K562 (cell line): ENCODE results near the gene NPAS3. TPM values are rescaled to one million over a fixed set of nuclear protein-coding genes. Genes with fewer than 3 reads are reported as not detected.

Experiments
- ATAC-seq: fragments of 200-7000 bp; cut with Tn5 transposase; 3 replicates; pipeline ENCODE4 v1.9.1; 2020; ENCODE audit warnings: moderate library complexity
- BruUV-seq: library from RNA; stranded (reverse); fragments of 400-500 nt; replicated peaks from 2 replicates; lab custom pipeline; 2021; lab: Mats Ljungman, UMichigan
- CTCF ChIA-PET: fragments of 300-600 bp; formaldehyde crosslinking; extraction: SDS; loops from one replicate; lab custom pipeline; 2021; ENCODE audit warnings: low intra/inter-chr PET ratio; lab: Yijun Ruan, JAX
- POLR2A ChIA-PET: fragments of 300-600, 350-650 bp; sonication (Branson Sonifier 250); formaldehyde crosslinking; extraction: SDS; loops from one replicate; lab custom pipeline; 2021; ENCODE audit warnings: antibody characterized with exemption, inconsistent platforms; lab: Yijun Ruan, JAX
- DNase-seq, 4 experiments: peaks; one replicate each; pipeline versions ENCODE4 v3.0.0 to v3.0.0-alpha.2; 2011 to 2018; ENCODE audit warnings: low spot score in 3 of 4, mixed read lengths in 3 of 4; ENCODE audit errors: extremely low read depth in 1 of 4
- FAIRE-seq: peaks from 2 replicates; lab custom pipeline; 2011; peaks lifted over from hg19 to GRCh38; lab: Jason Lieb, UNC
- H2AFZ ChIP-seq: 2 replicates; pipeline ENCODE4 v1.6.0; 2011; ENCODE audit warnings: low read depth, low read length, control low read depth, inconsistent platforms
- H3K27ac ChIP-seq: fragments of 200-600 bp; 3 replicates; pipeline ENCODE4 v1.8.0; 2011; ENCODE audit warnings: low read depth, mild to moderate bottlenecking, control low read depth, inconsistent platforms, low read length, moderate library complexity, mixed read lengths; ENCODE audit errors: extremely low read depth
- H3K27me3 ChIP-seq, 2 experiments: fragments of 300-600 bp in 1 of 2; 2 replicates in 1 of 2; 3 replicates in 1 of 2; pipeline versions ENCODE4 v1.6.0 to v1.8.0; 2011; ENCODE audit warnings: inconsistent platforms in 2 of 2, low read length in 2 of 2, mild to moderate bottlenecking in 1 of 2, mixed read lengths in 1 of 2, moderate library complexity in 1 of 2; ENCODE audit not compliant: control insufficient read depth in 2 of 2, insufficient read depth in 2 of 2
- H3K36me3 ChIP-seq: fragments of 300-600 bp; 3 replicates; pipeline ENCODE4 v1.8.0; 2011; ENCODE audit warnings: mild to moderate bottlenecking, low read length, inconsistent platforms; ENCODE audit not compliant: control insufficient read depth, insufficient read depth
- H3K4me1 ChIP-seq, 2 experiments: fragments of 200-600 bp in 1 of 2; replicated peaks in 1 of 2; 2 replicates in 1 of 2; 3 replicates in 1 of 2; pipeline versions ENCODE4 v1.5.1 to v1.8.0; 2011; ENCODE audit warnings: inconsistent platforms in 2 of 2, low read length in 2 of 2, mild to moderate bottlenecking in 1 of 2, mixed read lengths in 1 of 2, moderate library complexity in 1 of 2; ENCODE audit not compliant: control insufficient read depth in 2 of 2, insufficient read depth in 2 of 2
- H3K4me2 ChIP-seq: 2 replicates; pipeline ENCODE4 v1.6.1; 2011; ENCODE audit warnings: low read length, control low read depth, inconsistent platforms, mixed read lengths; ENCODE audit not compliant: insufficient read depth
- H3K4me3 ChIP-seq: fragments of 200-600 bp; sonication (generic), shearing (Covaris generic); 2 replicates; pipeline ENCODE4 v1.5.1; 2016; ENCODE audit warnings: control low read depth, inconsistent platforms
- H3K79me2 ChIP-seq: fragments of 200-600 bp; 3 replicates; pipeline ENCODE4 v1.8.0; 2011; ENCODE audit warnings: low read length, inconsistent platforms; ENCODE audit not compliant: control insufficient read depth, insufficient read depth
- H3K9ac ChIP-seq, 2 experiments: 2 replicates each; pipeline versions ENCODE4 v1.6.0 to v1.6.1; 2011; ENCODE audit warnings: low read depth in 2 of 2, low read length in 2 of 2, control low read depth in 1 of 2, inconsistent platforms in 1 of 2, mild to moderate bottlenecking in 1 of 2, mixed read lengths in 1 of 2; ENCODE audit not compliant: insufficient read depth in 1 of 2
- H3K9me1 ChIP-seq: one replicate; pipeline ENCODE4 v1.6.0; 2011; ENCODE audit warnings: inconsistent platforms, mild to moderate bottlenecking, low read length, moderate library complexity; ENCODE audit not compliant: control insufficient read depth, insufficient read depth
- H3K9me3 ChIP-seq: replicated peaks from 2 replicates; pipeline ENCODE4 v1.5.1; 2011; ENCODE audit warnings: low read depth, low read length, inconsistent platforms; ENCODE audit not compliant: control insufficient read depth, insufficient read depth
- H4K20me1 ChIP-seq: replicated peaks from 2 replicates; pipeline ENCODE4 v1.6.1; 2011; ENCODE audit warnings: low read length, inconsistent platforms, mixed read lengths; ENCODE audit not compliant: control insufficient read depth, insufficient read depth
- BHLHE40 ChIP-seq: IDR thresholded peaks from 2 replicates; pipeline ENCODE4 v1.6.1; 2011; ENCODE audit warnings: low read length, improper control_type of control experiment
- ELF4 ChIP-seq: fragments of 450-650 bp; formaldehyde crosslinking; IDR thresholded peaks from 2 replicates; pipeline ENCODE4 v1.4.0; 2022; ENCODE audit warnings: missing genetic modification characterization
- FIP1L1 ChIP-seq: fragments of 200-400 bp; formaldehyde crosslinking; IDR thresholded peaks from 2 replicates; pipeline ENCODE4 v1.6.1; 2018; ENCODE audit warnings: mild to moderate bottlenecking, low read depth, low read length; ENCODE audit not compliant: poor library complexity, severe bottlenecking
- SRSF3 ChIP-seq: fragments of 200-400 bp; formaldehyde crosslinking; IDR thresholded peaks from 2 replicates; pipeline ENCODE4 v1.6.1; 2016; ENCODE audit warnings: mild to moderate bottlenecking, low read length, moderate library complexity; ENCODE audit not compliant: insufficient read depth
- ZNF316 ChIP-seq: fragments of 450-650 bp; IDR thresholded peaks from 2 replicates; pipeline ENCODE4 v1.6.1; 2016
- WGBS: fragments of 100-300 bp; shearing (Covaris generic); methylation state at CpG from one replicate; pipeline ENCODE4 v1.1.6; 2016; ENCODE audit warnings: low coverage, mixed read lengths; ENCODE audit not compliant: insufficient coverage; ENCODE audit errors: missing lambda C conversion rate; 5-methylcytosine and 5-hydroxymethylcytosine counted together
- in situ Hi-C: fragments of 300-500 bp; cut with MboI; formaldehyde crosslinking; loops from 4 replicates; pipeline ENCODE4 v1.15.0; 2018; ENCODE audit warnings: inconsistent platforms, mixed read lengths
- intact Hi-C: fragments of 100-400 bp; cut with micrococcal nuclease; formaldehyde crosslinking; loops from 2 replicates; pipeline ENCODE4 v1.14.2; 2022
- polyA plus RNA-seq, 8 experiments: library from polyadenylated mRNA; depleted of rRNA in 4 of 8; stranded (reverse) in 5 of 8; unstranded in 3 of 8; fragments of >200 nt; fragmentation: Nextera tagmentation in 2 of 8; fragmentation: Illumina TruSeq in 1 of 8; extraction: Ambion mirVana in 2 of 8; extraction: Trizol in 1 of 8; gene quantifications; 2 replicates each; pipeline versions ENCODE4 v1.2.1 to v1.2.3, GENCODE V29; 2011 to 2014; ENCODE audit warnings: inconsistent platforms in 1 of 8, missing spikeins in 1 of 8
- total RNA-seq, 7 experiments: library from RNA; depleted of rRNA in 6 of 7; stranded (reverse); fragments of >200 nt in 6 of 7; fragmentation: Illumina TruSeq in 2 of 7; extraction: Trizol in 2 of 7; gene quantifications; 2 replicates each; pipeline versions ENCODE4 v1.2.1 to v1.2.3, GENCODE V29; 2011 to 2021; ENCODE audit warnings: low replicate concordance in 1 of 7
- TF ChIP-seq, protein P1 (sequence below): sonication (generic); formaldehyde crosslinking; IDR thresholded peaks from 2 replicates; pipeline ENCODE4 v1.8.1; 2023; ENCODE audit warnings: mild to moderate bottlenecking, missing genetic modification reagents

NPAS3 gene
- total and polyA plus RNA-seq, 9 of the 15 experiments (the other 6 are each of a cell fraction or from before 2014, with no cell fraction given): 0.04 TPM; not detected in 8

DNA sequence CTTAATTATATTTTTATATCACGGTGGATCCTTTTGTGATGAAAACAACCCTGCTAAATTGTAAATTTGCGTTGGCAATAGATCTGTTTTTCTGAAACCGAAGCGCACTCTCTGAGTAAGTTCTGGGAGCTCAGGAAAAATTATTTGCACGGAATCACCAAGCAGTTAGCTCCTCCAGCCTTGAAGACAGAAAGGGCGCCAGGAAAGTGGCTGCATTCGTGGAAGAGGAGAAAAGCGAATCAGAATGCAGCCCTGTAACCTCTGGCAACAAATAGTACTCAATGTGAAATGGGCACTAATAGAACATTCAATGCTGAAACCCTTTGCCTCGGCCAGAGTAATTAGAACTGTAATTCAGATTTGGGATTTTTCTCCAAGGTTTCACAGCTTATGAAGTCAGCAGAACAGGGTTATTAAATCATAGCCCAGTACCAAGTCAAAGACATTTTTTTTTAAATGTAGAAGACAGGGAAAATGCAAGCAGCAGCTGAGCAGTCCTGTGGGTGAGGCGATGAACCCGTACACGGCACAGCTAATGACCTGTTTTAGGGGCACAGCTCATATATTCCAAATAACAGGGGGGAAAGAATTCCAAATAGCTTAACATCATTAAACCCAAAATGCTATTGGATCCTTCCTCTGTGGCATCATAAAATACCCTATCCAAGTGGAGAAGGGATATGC lies 760.8 kb downstream of the NPAS3 start (continued):
- TF ChIP-seq, protein P1, sequence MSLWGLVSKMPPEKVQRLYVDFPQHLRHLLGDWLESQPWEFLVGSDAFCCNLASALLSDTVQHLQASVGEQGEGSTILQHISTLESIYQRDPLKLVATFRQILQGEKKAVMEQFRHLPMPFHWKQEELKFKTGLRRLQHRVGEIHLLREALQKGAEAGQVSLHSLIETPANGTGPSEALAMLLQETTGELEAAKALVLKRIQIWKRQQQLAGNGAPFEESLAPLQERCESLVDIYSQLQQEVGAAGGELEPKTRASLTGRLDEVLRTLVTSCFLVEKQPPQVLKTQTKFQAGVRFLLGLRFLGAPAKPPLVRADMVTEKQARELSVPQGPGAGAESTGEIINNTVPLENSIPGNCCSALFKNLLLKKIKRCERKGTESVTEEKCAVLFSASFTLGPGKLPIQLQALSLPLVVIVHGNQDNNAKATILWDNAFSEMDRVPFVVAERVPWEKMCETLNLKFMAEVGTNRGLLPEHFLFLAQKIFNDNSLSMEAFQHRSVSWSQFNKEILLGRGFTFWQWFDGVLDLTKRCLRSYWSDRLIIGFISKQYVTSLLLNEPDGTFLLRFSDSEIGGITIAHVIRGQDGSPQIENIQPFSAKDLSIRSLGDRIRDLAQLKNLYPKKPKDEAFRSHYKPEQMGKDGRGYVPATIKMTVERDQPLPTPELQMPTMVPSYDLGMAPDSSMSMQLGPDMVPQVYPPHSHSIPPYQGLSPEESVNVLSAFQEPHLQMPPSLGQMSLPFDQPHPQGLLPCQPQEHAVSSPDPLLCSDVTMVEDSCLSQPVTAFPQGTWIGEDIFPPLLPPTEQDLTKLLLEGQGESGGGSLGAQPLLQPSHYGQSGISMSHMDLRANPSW (CRISPR knock-in tag): no peak
- no peak for TF ChIP-seq ELF4 (CRISPR knock-in tag)
- TF ChIP-seq BHLHE40: no peak
- TF ChIP-seq SRSF3: no peak

- Histone ChIP-seq H3K9me1 (no peaks in the 10 kb centered on the region), H4K20me1 (no peaks in the 10 kb centered on the region), H3K9me3 (no peaks in the 10 kb centered on the region), H3K4me2 (no peak overlapping the region), H3K4me3 (no peak overlapping the region), H3K27me3 (no peaks in the 10 kb centered on the region; a peak in 1 of 5 replicates), H3K9ac (no peak overlapping the region), H3K27ac (no peak overlapping the region), H2AFZ (no peak overlapping the region), H3K36me3 (no peaks in the 10 kb centered on the region), H3K4me1 (no peaks in the 10 kb centered on the region), H3K79me2 (no peaks in the 10 kb centered on the region)
- FAIRE-seq: no peak
- intact Hi-C loops: no loop called here
- WGBS: 0% methylated on average over 6 of the region's 6 CpGs
- no TSS peak for BruUV-seq
- ATAC-seq: no peak
- POLR2A ChIA-PET: interaction anchor here (0.8 kb wide), 1 partner anchor 622 kb away, joined by 3 read pairs; no protein-coding TSS in a partner anchor
- in situ Hi-C loops: no loop called here
- CTCF ChIA-PET: no interaction called here
- no peak for DNase-seq
- TF ChIP-seq FIP1L1 (no peak), ZNF316 (peak; percentile 20; the same call in 1 of the 2 replicates)
Measured at GRCh38 chr14:33700052-33700451, 761.4 kb downstream of the NPAS3 start.
